HepG2 (cell line): Measurements from ENCODE around the gene ZNF324B. TPM values are rescaled to one million over a fixed set of nuclear protein-coding genes. Genes with fewer than 3 reads are reported as not detected.

Experiments
- CBX2 ChIP-seq, 2 experiments: fragments of 200-600 bp in 1 of 2; sonication (generic); formaldehyde crosslinking in 1 of 2; IDR thresholded peaks; 2 replicates each; pipeline versions ENCODE4 v1.7.0 to v1.8.1; 2018 to 2022; ENCODE audit warnings: low read depth in 2 of 2, low read length in 1 of 2, mild to moderate bottlenecking in 1 of 2, missing genetic modification reagents in 1 of 2
- FOXP4 ChIP-seq: sonication (generic); formaldehyde crosslinking; IDR thresholded peaks from 2 replicates; pipeline ENCODE4 v1.4.0; 2020; ENCODE audit warnings: missing genetic modification reagents
- MAFK ChIP-seq, 2 experiments: IDR thresholded peaks in 1 of 2; conservative IDR thresholded peaks in 1 of 2; 2 replicates each; pipeline ENCODE4 v1.6.1; 2011; ENCODE audit warnings: improper control_type of control experiment in 2 of 2, low read length in 2 of 2
- MAZ ChIP-seq, 2 experiments: sonication (generic) in 1 of 2; formaldehyde crosslinking in 1 of 2; IDR thresholded peaks; 2 replicates each; pipeline versions ENCODE4 v1.5.0 to v1.6.1; 2012 to 2020; ENCODE audit warnings: low read depth in 2 of 2, mild to moderate bottlenecking in 2 of 2, borderline replicate concordance in 1 of 2, improper control_type of control experiment in 1 of 2, low read length in 1 of 2, missing genetic modification reagents in 1 of 2, moderate library complexity in 1 of 2
- MIER3 ChIP-seq: IDR thresholded peaks from 2 replicates; pipeline ENCODE4 v1.6.1; 2016; ENCODE audit warnings: missing compliant biosample characterization, borderline replicate concordance
- NCOA2 ChIP-seq: sonication (generic); formaldehyde crosslinking; IDR thresholded peaks from 2 replicates; pipeline ENCODE4 v1.8.0; 2022; ENCODE audit warnings: inconsistent platforms
- NKX3-1 ChIP-seq: sonication (generic); formaldehyde crosslinking; IDR thresholded peaks from 2 replicates; pipeline ENCODE4 v1.5.0; 2020; ENCODE audit warnings: missing genetic modification reagents
- SNAI1 ChIP-seq: sonication (generic); formaldehyde crosslinking; IDR thresholded peaks from 2 replicates; pipeline ENCODE4 v1.5.0; 2020; ENCODE audit warnings: mild to moderate bottlenecking, missing genetic modification reagents, borderline replicate concordance
- ZNF10 ChIP-seq: sonication (generic); formaldehyde crosslinking; IDR thresholded peaks from 2 replicates; pipeline ENCODE4 v1.4.0; 2020; ENCODE audit warnings: mild to moderate bottlenecking, low read depth, missing genetic modification reagents, borderline replicate concordance
- ZNF329 ChIP-seq: sonication (generic); formaldehyde crosslinking; IDR thresholded peaks from 2 replicates; pipeline ENCODE4 v1.9.0; 2021; ENCODE audit warnings: low read depth, mild to moderate bottlenecking, missing genetic modification reagents
- ZNF503 ChIP-seq: sonication (generic); formaldehyde crosslinking; IDR thresholded peaks from 2 replicates; pipeline ENCODE4 v1.4.0; 2020; ENCODE audit warnings: missing genetic modification reagents
- ZNF749 ChIP-seq: sonication (generic); formaldehyde crosslinking; IDR thresholded peaks from 2 replicates; pipeline ENCODE4 v1.8.0; 2022; ENCODE audit warnings: mild to moderate bottlenecking, missing genetic modification reagents, moderate library complexity, borderline replicate concordance
- ZNF780A ChIP-seq: sonication (generic); formaldehyde crosslinking; IDR thresholded peaks from 2 replicates; pipeline ENCODE4 v1.8.0; 2022; ENCODE audit warnings: mild to moderate bottlenecking, missing genetic modification reagents, moderate library complexity
- ZNF800 ChIP-seq: sonication (generic); formaldehyde crosslinking; IDR thresholded peaks from 2 replicates; pipeline ENCODE4 v1.4.0; 2020; ENCODE audit warnings: missing genetic modification reagents
- polyA plus RNA-seq, 8 experiments: library from polyadenylated mRNA; depleted of rRNA in 3 of 8; stranded (reverse) in 7 of 8; unstranded in 1 of 8; fragments of >200 nt; fragmentation: Illumina TruSeq in 4 of 8; extraction: Trizol in 4 of 8; gene quantifications; 2 replicates each; pipeline versions ENCODE4 v1.2.1 to v1.2.3, GENCODE V29; 2011 to 2016; ENCODE audit warnings: low read depth in 4 of 8, missing spikeins in 1 of 8, mixed read lengths in 1 of 8; ENCODE audit not compliant: insufficient read depth in 1 of 8
- total RNA-seq, 5 experiments: library from RNA; depleted of rRNA; stranded (reverse); fragments of >200 nt; fragmentation: Illumina TruSeq; extraction: Trizol; gene quantifications; 2 replicates each; pipeline ENCODE4 v1.2.3, GENCODE V29; 2016; ENCODE audit warnings: low read depth in 1 of 5

Gene ZNF324B
- total and polyA plus RNA-seq, 2 of the 13 experiments (the other 11 are each of a cell fraction or from before 2014, with no cell fraction given): 0.53 to 3.0 TPM

GRCh38 chr19:58466760-58467589, 15.6 kb downstream of the ZNF324B start, which contains the start of gene ZNF324 (continued):
- TF ChIP-seq ZNF800 (CRISPR knock-in tag) (no peak), ZNF780A (CRISPR knock-in tag) (no peak), CBX2 (IDR thresholded peaks at IDR 0.05; ENCODE audit: low read depth, low read length) (no peak), CBX2 (CRISPR knock-in tag; IDR thresholded peaks at IDR 0.05; ENCODE audit: low read depth) (no peak), SNAI1 (CRISPR knock-in tag) (no peak), NKX3-1 (CRISPR knock-in tag) (no peak), ZNF329 (CRISPR knock-in tag) (no peak), NCOA2 (CRISPR knock-in tag) (no peak), ZNF10 (CRISPR knock-in tag) (no peak), MIER3 (peak; percentile 68), ZNF749 (CRISPR knock-in tag) (no peak; the same call in 1 of the 2 replicates), FOXP4 (CRISPR knock-in tag) (no peak), MAZ (IDR thresholded peaks at IDR 0.05; ENCODE audit: borderline replicate concordance, low read depth, low read length) (no peak), MAZ (CRISPR knock-in tag; IDR thresholded peaks at IDR 0.05; ENCODE audit: low read depth) (peak; percentile 56; the same call in 1 of the 2 replicates), ZNF503 (CRISPR knock-in tag) (no peak), MAFK (conservative IDR thresholded peaks at IDR 0.05 in 1 of 2, IDR thresholded peaks at IDR 0.05 in 1 of 2; ENCODE audit: low read length in 2 of 2) (no peak)
